B cell (primary cell): ENCODE data around the gene SDK2. TPM values are rescaled to one million over a fixed set of nuclear protein-coding genes. Genes with fewer than 3 reads are reported as not detected.

Source experiments
- ATAC-seq: fragments of 200-7000 bp; cut with Tn5 transposase; one replicate; pipeline ENCODE4 v1.10.0; 2021; ENCODE audit warnings: low read depth, mild to moderate bottlenecking, moderate number of reproducible peaks, moderate library complexity
- CTCF ChIA-PET: fragments of 350-600 bp; sonication (Branson Sonifier 250); formaldehyde crosslinking; loops from one replicate; lab custom pipeline; 2021; ENCODE audit warnings: antibody characterized with exemption, inconsistent platforms; lab: Charles Lee
- POLR2A ChIA-PET: fragments of 350-600 bp; sonication (Branson Sonifier 250); formaldehyde crosslinking; loops from one replicate; lab custom pipeline; 2021; ENCODE audit warnings: antibody characterized with exemption; lab: Charles Lee
- DNase-seq: peaks from one replicate; pipeline ENCODE4 v3.0.0; 2013
- H2AFZ ChIP-seq: 2 replicates; pipeline ENCODE4 v1.6.1; 2012; ENCODE audit warnings: mild to moderate bottlenecking, low read depth, low read length; ENCODE audit not compliant: insufficient read depth, poor library complexity, severe bottlenecking
- H3K27ac ChIP-seq, 2 donors: 1 replicate in 1 of 2; 2 replicates in 1 of 2; pipeline ENCODE4 v1.5.1; 2012 to 2013; ENCODE audit warnings: low read length in 2 of 2, mild to moderate bottlenecking in 2 of 2, moderate library complexity in 1 of 2
- H3K27me3 ChIP-seq, 4 experiments: fragments of 200-600 bp in 1 of 4; sonication (generic) in 1 of 4; replicated peaks in 1 of 4; 1 replicate in 2 of 4; 2 replicates in 2 of 4; pipeline versions ENCODE4 v1.6.1 to v1.7.0; 2013 to 2016; ENCODE audit warnings: low read length in 3 of 4, mild to moderate bottlenecking in 2 of 4, mixed read lengths in 1 of 4, moderate library complexity in 1 of 4; ENCODE audit not compliant: insufficient read depth in 4 of 4, control insufficient read depth in 3 of 4; ENCODE audit errors: control extremely low read depth in 1 of 4
- H3K36me3 ChIP-seq, 2 experiments: replicated peaks in 1 of 2; 1 replicate in 1 of 2; 2 replicates in 1 of 2; pipeline versions ENCODE4 v1.6.1 to v1.7.1; 2013; ENCODE audit warnings: low read length in 1 of 2; ENCODE audit not compliant: insufficient read depth in 2 of 2, control insufficient read depth in 1 of 2; ENCODE audit errors: control extremely low read depth in 1 of 2, extremely low read depth in 1 of 2
- H3K4me1 ChIP-seq, 2 donors: fragments of 200-600 bp in 1 of 2; sonication (generic) in 1 of 2; 1 replicate in 1 of 2; 2 replicates in 1 of 2; pipeline versions ENCODE4 v1.5.1 to v1.6.1; 2013 to 2017; ENCODE audit warnings: low read length in 2 of 2; ENCODE audit not compliant: control insufficient read depth in 2 of 2, insufficient read depth in 2 of 2
- H3K4me2 ChIP-seq: replicated peaks from 2 replicates; pipeline ENCODE3; 2012; ENCODE audit warnings: mild to moderate bottlenecking, low read depth, low read length; ENCODE audit not compliant: poor library complexity, severe bottlenecking
- H3K4me3 ChIP-seq, 5 experiments: fragments of 200-600 bp in 1 of 5; sonication (generic) in 1 of 5; 1 replicate in 3 of 5; 2 replicates in 2 of 5; pipeline versions ENCODE4 v1.5.1 to v1.7.0; 2011 to 2016; ENCODE audit warnings: low read length in 4 of 5, mild to moderate bottlenecking in 4 of 5, low read depth in 2 of 5, control low read depth in 1 of 5, moderate library complexity in 1 of 5; ENCODE audit not compliant: insufficient read depth in 1 of 5; ENCODE audit errors: control extremely low read depth in 1 of 5, extremely low read depth in 1 of 5
- H3K79me2 ChIP-seq: fragments of 200-600 bp; sonication (generic); one replicate; pipeline ENCODE4 v1.6.0; 2016; ENCODE audit warnings: low read length; ENCODE audit not compliant: control insufficient read depth, insufficient read depth
- H3K9ac ChIP-seq: fragments of 200-600 bp; sonication (generic); 2 replicates; pipeline ENCODE4 v1.6.1; 2017; ENCODE audit warnings: mild to moderate bottlenecking, low read length, moderate library complexity
- H3K9me3 ChIP-seq, 3 donors: one replicate each; pipeline versions ENCODE4 v1.6.1 to v1.7.1; 2013; ENCODE audit warnings: low read length in 2 of 3; ENCODE audit not compliant: control insufficient read depth in 2 of 3, insufficient read depth in 1 of 3; ENCODE audit errors: control extremely low read depth in 1 of 3
- H4K20me1 ChIP-seq: 2 replicates; pipeline ENCODE4 v1.6.0; 2012; ENCODE audit warnings: mild to moderate bottlenecking, low read length; ENCODE audit not compliant: insufficient read depth, control insufficient read depth, poor library complexity, severe bottlenecking
- H3K27ac Mint-ChIP-seq: one replicate; pipeline ENCODE4 v1.8.0; 2021; ENCODE audit warnings: mixed read lengths
- H3K27me3 Mint-ChIP-seq: one replicate; pipeline ENCODE4 v1.8.0; 2021; ENCODE audit warnings: mixed read lengths
- H3K4me1 Mint-ChIP-seq: one replicate; pipeline ENCODE4 v1.8.0; 2021; ENCODE audit warnings: mixed read lengths
- H3K4me3 Mint-ChIP-seq: one replicate; pipeline ENCODE4 v1.8.0; 2021; ENCODE audit warnings: mixed read lengths
- H3K9me3 Mint-ChIP-seq: one replicate; pipeline ENCODE4 v1.8.0; 2022; ENCODE audit warnings: mixed read lengths; ENCODE audit not compliant: insufficient read depth
- EZH2 ChIP-seq: IDR thresholded peaks from 2 replicates; pipeline ENCODE4 v1.6.1; 2012; ENCODE audit warnings: borderline replicate concordance, low read depth, mild to moderate bottlenecking, moderate library complexity, low read length; ENCODE audit not compliant: insufficient read depth, poor library complexity, severe bottlenecking
- WGBS: methylation state at CpG from one replicate; pipeline ENCODE4 v1.1.5; 2013; ENCODE audit warnings: missing lambda C conversion rate; ENCODE audit not compliant: insufficient coverage; 5-methylcytosine and 5-hydroxymethylcytosine counted together
- intact Hi-C: fragments of 100-400 bp; cut with micrococcal nuclease; formaldehyde crosslinking; loops from one replicate; pipeline ENCODE4 v1.10.0; 2022
- polyA plus RNA-seq: library from polyadenylated mRNA; depleted of rRNA; stranded (reverse); fragments of >200 nt; gene quantifications from 2 replicates; pipeline ENCODE4 v1.2.3, GENCODE V29; 2012
- total RNA-seq, 2 donors: library from RNA; stranded (reverse); fragments of 120-200 nt in 1 of 2; gene quantifications; 1 replicate in 1 of 2; 2 replicates in 1 of 2; pipeline versions ENCODE4 v1.2.3 to v1.2.4, GENCODE V29; 2013 to 2022
- TF ChIP-seq, protein P1 (sequence below): fragments of 200-600 bp; IDR thresholded peaks from one replicate; pipeline ENCODE4 v1.8.0; 2022; ENCODE audit warnings: antibody characterized with exemption, mild to moderate bottlenecking

Gene SDK2
- total and polyA plus RNA-seq, 2 donors (not counting 1 experiment from before 2014, with no cell fraction given), result 3.2 to 13.0 TPM

DNA sequence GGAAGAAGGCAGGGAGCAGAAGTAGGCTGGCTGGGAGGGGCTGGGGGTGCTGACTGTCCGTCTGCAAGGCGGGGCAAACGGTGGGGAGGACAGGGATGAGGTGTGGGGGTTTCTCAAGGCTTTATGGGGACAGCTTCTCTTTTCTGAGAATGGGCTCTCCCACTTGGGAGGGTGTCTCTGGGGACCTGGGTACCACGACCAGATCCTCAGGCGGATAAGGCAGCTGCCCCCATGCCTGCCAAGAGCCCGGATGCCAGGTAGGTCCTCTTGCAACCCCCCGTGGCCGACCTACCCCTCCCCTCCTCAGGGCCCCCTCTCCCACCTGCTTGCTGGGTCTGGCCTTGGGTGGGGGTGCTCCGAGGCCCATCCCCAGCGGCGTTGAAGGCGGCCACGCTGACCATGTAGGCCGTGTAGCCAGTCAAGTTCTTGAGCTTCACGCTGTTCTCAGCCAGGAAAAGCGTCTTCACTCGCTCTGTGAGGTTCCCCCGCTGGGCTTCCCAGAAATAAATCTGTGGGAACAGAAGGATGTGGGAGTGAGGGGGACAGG lies 276.1 kb downstream of the SDK2 start:
- DNase-seq (no peak), ATAC-seq (no peak)
- Histone ChIP-seq H3K9ac (no peak overlapping the region), H4K20me1 (peaks cover 5% of the 10 kb centered on the region), H3K27ac (no peak overlapping the region), H3K36me3 (peaks cover 0 to 11% of the 10 kb centered on the region in 2 experiments), H3K4me2 (no peak overlapping the region), H3K4me3 (no peak overlapping the region), H3K9me3 (no peaks in the 10 kb centered on the region), H2AFZ (no peak overlapping the region), H3K4me1 (no peaks in the 10 kb centered on the region), H3K79me2 (no peaks in the 10 kb centered on the region), H3K27me3 (no peaks in the 10 kb centered on the region)
- no peaks in the 10 kb centered on the region for H3K4me1 Mint-ChIP-seq
- TF ChIP-seq, protein P1, sequence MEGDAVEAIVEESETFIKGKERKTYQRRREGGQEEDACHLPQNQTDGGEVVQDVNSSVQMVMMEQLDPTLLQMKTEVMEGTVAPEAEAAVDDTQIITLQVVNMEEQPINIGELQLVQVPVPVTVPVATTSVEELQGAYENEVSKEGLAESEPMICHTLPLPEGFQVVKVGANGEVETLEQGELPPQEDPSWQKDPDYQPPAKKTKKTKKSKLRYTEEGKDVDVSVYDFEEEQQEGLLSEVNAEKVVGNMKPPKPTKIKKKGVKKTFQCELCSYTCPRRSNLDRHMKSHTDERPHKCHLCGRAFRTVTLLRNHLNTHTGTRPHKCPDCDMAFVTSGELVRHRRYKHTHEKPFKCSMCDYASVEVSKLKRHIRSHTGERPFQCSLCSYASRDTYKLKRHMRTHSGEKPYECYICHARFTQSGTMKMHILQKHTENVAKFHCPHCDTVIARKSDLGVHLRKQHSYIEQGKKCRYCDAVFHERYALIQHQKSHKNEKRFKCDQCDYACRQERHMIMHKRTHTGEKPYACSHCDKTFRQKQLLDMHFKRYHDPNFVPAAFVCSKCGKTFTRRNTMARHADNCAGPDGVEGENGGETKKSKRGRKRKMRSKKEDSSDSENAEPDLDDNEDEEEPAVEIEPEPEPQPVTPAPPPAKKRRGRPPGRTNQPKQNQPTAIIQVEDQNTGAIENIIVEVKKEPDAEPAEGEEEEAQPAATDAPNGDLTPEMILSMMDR, result no peak
- TF ChIP-seq EZH2, result no peak
- H3K4me3 Mint-ChIP-seq, result no peak overlapping the region
- H3K27ac Mint-ChIP-seq, result no peak overlapping the region
- 90% methylated on average over 18 of the region's 18 CpGs for WGBS
- intact Hi-C loops, result no loop called here
- H3K27me3 Mint-ChIP-seq, result peaks cover 4% of the 10 kb centered on the region
- POLR2A ChIA-PET, result no interaction called here
- CTCF ChIA-PET, result interaction anchor here (1.0 to 11.3 kb wide), 7 partner anchors 10 to 809 kb away, joined by 3 to 296 read pairs (median 6); partner anchors contain the start of gene CPSF4L
- H3K9me3 Mint-ChIP-seq, result no peaks in the 10 kb centered on the region

DNA sequence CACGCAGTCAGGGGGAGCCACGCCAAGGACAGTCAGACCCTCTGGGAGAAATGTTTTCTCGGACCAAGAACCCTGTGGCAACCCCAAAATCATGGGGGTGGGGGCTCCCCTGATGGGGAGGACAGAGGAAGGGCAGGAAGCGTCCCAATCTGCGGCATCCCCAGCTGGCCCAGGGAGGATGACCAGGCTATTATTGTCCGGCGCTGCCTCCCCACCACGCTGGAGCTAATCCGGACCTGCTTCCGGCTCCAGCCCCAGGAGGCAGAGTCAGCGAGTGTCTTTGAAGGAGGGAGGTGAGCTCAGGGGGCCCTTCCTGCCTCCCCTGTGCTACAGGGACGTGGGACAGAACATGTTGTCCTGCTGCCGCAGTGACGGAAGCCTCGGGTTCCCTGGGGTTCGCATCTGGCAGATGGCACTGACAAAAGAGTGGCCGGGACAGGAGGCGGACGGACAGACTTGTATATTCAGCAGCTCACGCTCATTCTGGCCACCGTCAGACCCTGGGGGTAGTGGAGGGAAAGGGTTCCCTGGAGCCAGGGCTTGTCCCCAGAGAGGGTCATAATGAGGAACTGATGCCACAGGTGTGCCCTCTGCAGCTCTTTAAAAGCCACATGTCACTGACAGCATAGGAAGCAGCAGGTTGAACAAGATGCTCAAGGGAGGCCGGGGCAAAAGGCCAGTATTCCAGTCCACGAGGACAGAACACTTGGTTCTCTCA lies 278.2 kb downstream of the SDK2 start:
- H3K4me3 ChIP-seq, result no peak overlapping the region
- no peaks in the 10 kb centered on the region for H3K9me3 Mint-ChIP-seq
- no peak overlapping the region for H3K4me2 ChIP-seq
- H3K4me1 ChIP-seq, result no peaks in the 10 kb centered on the region
- H2AFZ ChIP-seq, result no peak overlapping the region
- WGBS, result 67% methylated on average over 20 of the region's 23 CpGs
- intact Hi-C loops, result no loop called here
- H3K27ac ChIP-seq, result no peak overlapping the region
- peaks cover 0 to 11% of the 10 kb centered on the region in 2 experiments for H3K36me3 ChIP-seq
- CTCF ChIA-PET, result interaction anchor here (0.9 to 11.3 kb wide), 3 partner anchors 15 to 640 kb away, joined by 3 to 296 read pairs (median 126); partner anchors contain the start of gene CPSF4L
- peaks cover 5% of the 10 kb centered on the region for H4K20me1 ChIP-seq
- H3K27me3 Mint-ChIP-seq, result peaks cover under 1% of the 10 kb centered on the region
- H3K4me1 Mint-ChIP-seq, result no peaks in the 10 kb centered on the region
- ATAC-seq (peak; percentile 31), DNase-seq (no peak)
- TF ChIP-seq, protein P1, result no peak
- TF ChIP-seq EZH2, result no peak
- POLR2A ChIA-PET, result no interaction called here
- no peak overlapping the region for H3K27ac Mint-ChIP-seq
- no peaks in the 10 kb centered on the region for H3K9me3 ChIP-seq
- no peaks in the 10 kb centered on the region for H3K79me2 ChIP-seq
- no peak overlapping the region for H3K9ac ChIP-seq
- H3K4me3 Mint-ChIP-seq, result no peak overlapping the region
- no peaks in the 10 kb centered on the region for H3K27me3 ChIP-seq
